ENCODE data around the gene DPY19L2.
"Not testable (repeated sequence)": the region's sequence is repeated elsewhere in the genome, so short reads cannot be mapped to it uniquely, and the experiment has no call there.

The DPY19L2 gene

GRCh38 chr12:63656407-63656806 is 11.9 kb downstream of the DPY19L2 start:
- not testable (repeated sequence) for DNase-seq

- DNase-seq = not testable (repeated sequence)
These were observed 12.6 kb downstream of the DPY19L2 start for GRCh38 chr12:63655543-63656257.

GRCh38 chr12:63654481-63654880 is 13.8 kb downstream of the DPY19L2 start:
- DNase-seq = not testable (repeated sequence)

GRCh38 chr12:63649517-63649916 is 18.8 kb downstream of the DPY19L2 start:
- not testable (repeated sequence) for DNase-seq

- DNase-seq = not testable (repeated sequence)
These were observed 24.7 kb downstream of the DPY19L2 start for GRCh38 chr12:63643381-63644140.

DNA sequence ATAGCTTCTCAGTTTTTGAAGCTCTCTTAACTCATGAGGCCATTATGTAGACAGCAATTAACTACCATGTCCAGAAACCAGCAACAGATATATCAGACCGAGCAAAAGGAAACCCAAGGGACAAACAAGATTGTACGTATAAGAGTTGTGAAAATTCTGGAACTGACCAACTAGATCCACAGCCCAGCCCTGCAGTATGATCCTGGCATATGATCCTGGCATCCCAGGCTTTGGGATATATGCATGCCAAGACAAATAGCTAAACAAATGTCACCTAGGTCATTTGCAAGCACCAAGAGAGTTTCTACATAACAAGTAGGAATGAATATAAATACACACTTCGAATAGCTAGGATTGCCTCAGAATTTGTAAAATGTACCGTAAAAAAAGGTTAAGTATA is 44.0 kb downstream of the DPY19L2 start:
- DNase-seq = not testable (repeated sequence)

DNA sequence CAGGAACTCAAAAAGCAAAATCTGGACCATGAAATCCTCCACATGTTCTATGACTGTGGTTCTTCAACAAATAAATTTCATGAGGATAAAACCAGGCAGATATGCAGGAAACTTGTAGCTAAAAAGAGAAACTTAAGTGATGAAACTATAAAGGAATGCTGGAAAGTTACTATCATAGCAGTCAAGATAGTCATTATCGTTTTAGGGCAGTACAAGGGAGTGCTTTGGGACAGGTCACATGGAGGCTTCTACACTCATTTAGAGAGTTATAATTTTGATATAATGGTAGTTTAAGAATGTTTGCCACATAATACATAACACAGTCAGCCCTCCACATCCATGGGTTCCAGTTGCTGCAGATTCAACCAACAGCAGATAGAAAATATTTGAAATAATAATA is 52.7 kb downstream of the DPY19L2 start:
- DNase-seq = not testable (repeated sequence)

DNA sequence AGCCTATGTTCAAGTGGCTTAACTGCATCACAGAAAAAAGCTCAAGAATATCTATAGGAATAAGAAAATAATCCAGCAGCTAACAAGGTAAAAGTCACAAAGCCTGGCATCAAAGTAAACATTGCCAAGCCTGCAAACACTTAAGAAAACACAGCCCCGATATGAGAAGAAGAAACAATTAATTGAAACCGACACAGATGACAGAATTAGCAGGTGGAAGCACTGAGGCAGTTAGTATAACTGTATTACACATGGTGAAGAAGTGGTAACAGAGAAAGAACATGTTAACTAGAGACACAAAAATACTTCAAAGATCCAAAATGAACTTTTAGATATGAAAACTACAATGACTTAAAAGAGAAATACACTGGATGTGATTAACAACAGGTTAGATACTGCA is 57.0 kb downstream of the DPY19L2 start:
- not testable (repeated sequence) for DNase-seq

DNA sequence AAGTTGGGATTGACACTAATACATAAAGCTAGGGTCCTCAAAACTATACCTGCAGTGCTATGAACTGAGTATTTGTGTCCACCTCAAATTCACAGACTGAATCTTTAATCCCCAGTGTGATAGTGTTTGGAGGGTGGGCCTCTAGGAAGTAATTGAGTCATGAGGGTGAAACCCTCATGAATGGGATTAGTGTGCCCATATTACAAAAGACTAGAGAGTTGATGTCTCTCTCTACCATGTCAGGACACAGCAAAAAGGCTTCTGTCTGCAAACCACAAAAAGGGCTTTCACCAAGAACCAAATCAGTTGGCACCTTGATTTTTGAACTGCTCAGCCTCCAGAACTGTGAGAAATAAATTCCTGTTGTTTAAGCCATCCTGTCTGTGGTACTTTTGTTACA is 59.0 kb downstream of the DPY19L2 start:
- not testable (repeated sequence) for DNase-seq

- DNase-seq = not testable (repeated sequence)
These were observed 63.3 kb downstream of the DPY19L2 start for GRCh38 chr12:63604985-63605384.

DNA sequence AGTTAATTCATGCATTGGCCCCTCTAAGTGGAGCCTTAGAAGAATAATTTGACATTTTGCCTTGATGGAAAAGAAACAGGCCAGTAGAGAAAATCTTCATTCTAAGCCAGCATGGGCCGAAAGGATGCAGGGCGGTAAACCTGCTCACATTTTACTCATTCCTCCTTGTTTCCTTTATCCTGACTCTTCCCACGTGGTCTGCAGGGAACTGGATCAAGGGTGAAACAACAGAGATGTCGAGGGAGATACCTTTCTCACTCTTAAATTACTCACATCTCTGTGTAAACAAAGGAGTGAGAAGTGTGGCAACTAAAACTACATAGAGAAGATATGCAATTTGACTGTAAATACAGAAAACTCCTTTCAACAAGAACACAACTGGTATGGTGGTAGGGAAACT is 73.5 kb downstream of the DPY19L2 start:
- not testable (repeated sequence) for DNase-seq

DNA sequence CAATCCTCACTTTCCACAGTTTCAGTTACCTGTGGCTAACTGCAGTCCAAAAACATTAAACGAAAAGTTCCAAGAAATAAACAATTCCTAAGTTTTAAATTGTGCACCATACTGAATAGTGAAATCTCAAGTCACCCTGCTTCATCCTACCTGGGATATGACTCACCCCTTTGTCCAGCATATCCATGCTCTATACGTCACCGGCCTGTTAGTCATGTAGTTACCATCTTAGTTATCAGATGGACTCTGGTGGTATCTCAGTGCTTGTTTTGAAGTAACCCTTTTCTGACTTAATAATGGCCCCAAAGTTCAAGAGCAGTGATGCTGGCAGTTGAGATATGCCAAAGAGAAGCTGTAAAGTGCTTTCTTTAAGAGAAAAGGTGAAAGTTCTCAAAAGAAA is 83.9 kb downstream of the DPY19L2 start:
- DNase-seq = not testable (repeated sequence)

DNA sequence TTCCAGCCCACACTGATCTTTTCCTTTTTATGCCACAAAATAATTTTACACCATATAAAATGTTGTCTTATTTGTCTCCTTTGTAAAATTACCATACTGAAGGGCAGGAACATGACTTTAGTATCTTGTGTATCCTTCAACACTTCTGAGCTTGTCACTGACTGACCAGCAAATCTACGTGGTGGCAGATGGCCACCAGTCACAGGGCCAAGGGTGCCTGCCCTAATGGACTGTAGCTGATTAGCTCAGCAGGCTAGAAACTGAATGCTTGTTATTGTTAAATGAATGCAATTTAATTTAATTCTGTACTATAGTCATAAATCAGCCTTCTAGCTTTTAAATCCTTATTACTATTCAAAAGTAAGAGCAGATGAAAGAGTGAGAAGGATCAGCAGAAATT is 85.0 kb downstream of the DPY19L2 start:
- not testable (repeated sequence) for DNase-seq

DNA sequence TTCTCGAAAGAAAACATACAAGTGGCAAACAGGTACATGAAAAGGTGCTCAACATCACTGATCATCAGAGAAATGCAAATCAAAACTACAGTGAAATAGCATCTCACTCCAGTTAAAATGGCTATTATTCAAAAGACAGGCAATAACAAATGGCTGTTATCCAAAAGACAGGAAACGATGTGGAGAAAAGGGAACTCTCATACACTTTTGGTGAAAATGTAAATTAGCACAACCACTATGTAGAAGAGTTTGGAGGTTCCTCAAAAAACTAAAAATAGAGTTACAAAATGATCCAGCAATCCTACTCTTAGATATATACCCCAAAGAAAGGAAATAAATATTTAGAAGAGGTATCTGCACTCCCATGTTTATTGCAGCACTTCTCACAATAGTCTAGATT is 90.7 kb downstream of the DPY19L2 start:
- DNase-seq = not testable (repeated sequence)

- DNase-seq = not testable (repeated sequence)
These were observed 96.3 kb downstream of the DPY19L2 start for GRCh38 chr12:63572038-63572437.

- not testable (repeated sequence) for DNase-seq
These were observed 109.8 kb downstream of the DPY19L2 start for GRCh38 chr12:63558445-63558844.

GRCh38 chr12:63551397-63551796 is 116.9 kb downstream of the DPY19L2 start:
- not testable (repeated sequence) for DNase-seq

GRCh38 chr12:63549034-63549433 is 119.3 kb downstream of the DPY19L2 start:
- not testable (repeated sequence) for DNase-seq

- not testable (repeated sequence) for DNase-seq
These were observed 122.9 kb downstream of the DPY19L2 start for GRCh38 chr12:63545298-63545916.

- not testable (repeated sequence) for DNase-seq
These were observed 129.6 kb downstream of the DPY19L2 start for GRCh38 chr12:63538656-63539055.

DNA sequence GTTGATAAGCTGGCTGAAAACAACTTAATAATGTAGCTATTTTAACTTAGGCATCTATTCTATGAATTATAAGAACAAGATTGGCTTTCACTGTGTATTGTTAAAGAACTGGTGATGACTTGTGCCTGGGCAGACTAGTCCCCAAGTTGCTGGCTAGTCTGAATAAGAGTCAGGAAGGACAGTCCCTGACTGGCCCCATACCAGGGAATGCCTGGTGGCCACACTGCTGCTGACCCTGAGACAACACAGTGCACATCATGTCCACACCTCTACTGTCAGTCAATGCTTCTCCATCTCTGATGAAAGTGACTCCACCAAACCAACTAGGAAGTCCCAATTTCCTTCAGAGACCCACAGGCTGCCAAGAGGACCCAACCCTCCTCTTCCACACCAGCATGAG is 130.5 kb downstream of the DPY19L2 start:
- DNase-seq = not testable (repeated sequence)

DNA sequence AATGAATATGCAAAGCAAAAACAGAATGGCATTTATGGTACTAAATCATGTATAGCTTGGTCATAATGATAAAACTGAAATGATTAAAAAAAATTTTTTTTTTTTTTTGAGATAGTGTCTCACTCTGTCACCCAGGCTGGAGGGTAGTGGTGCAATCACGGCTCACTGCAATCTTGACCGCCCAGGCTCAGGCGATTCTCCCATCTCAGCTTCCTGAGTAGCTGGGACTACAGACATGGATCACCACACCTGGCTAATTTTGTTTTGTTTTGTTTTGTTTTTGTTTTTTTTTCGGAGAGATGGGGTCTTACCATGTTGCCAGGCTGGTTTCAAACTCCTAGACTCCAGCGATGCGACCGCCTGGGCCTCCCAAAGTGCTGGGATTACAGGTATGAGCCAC is 138.7 kb downstream of the DPY19L2 start:
- not testable (repeated sequence) for DNase-seq

GRCh38 chr12:63525831-63526230 is 142.5 kb downstream of the DPY19L2 start:
- DNase-seq = no peak

DNA sequence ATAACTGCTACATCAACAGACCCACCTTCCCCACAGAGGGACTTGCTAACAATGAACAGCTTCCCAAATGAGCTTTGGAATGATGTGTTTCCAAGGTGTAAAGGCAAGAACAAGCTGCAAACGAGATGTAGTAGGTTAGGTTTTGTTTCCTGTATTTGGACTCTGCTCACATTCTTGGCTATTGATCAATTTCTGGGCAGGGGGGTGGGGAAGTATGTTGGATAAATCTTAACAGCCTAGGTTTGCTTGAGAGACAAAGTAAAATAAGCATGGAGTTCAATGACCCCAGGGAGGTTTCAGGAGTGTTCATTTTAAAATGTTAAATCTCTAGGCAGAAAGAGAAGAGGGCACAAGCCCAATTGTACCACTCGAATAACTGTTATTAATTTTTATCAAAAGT is 146.6 kb downstream of the DPY19L2 start:
- no peak for DNase-seq
